Nephron (organoid): ENCODE measurements around the gene USP30.
A peak's percentile ranks its signal among the peaks of the same experiment; 100 is the strongest.

Experiments
- H3K27ac Mint-ChIP-seq, 3 experiments: 2 replicates each; pipeline ENCODE4 v1.8.0; 2020; ENCODE audit warnings: mixed read lengths in 3 of 3, mild to moderate bottlenecking in 2 of 3, moderate library complexity in 1 of 3
- H3K27me3 Mint-ChIP-seq: 2 replicates; pipeline ENCODE4 v1.8.0; 2021; ENCODE audit warnings: low read depth, mild to moderate bottlenecking, moderate library complexity, mixed read lengths
- H3K36me3 Mint-ChIP-seq: 2 replicates; pipeline ENCODE4 v1.8.0; 2020; ENCODE audit warnings: low read depth, mixed read lengths
- H3K4me1 Mint-ChIP-seq: 2 replicates; pipeline ENCODE4 v1.8.0; 2020; ENCODE audit warnings: mixed read lengths
- H3K4me3 Mint-ChIP-seq, 3 experiments: 2 replicates each; pipeline ENCODE4 v1.8.0; 2020; ENCODE audit warnings: mild to moderate bottlenecking in 3 of 3, mixed read lengths in 3 of 3, moderate library complexity in 2 of 3
- H3K9me3 Mint-ChIP-seq: 2 replicates; pipeline ENCODE4 v1.8.0; 2020; ENCODE audit warnings: mixed read lengths
- TF ChIP-seq, protein P1 (sequence below), 3 experiments: fragments of 200-600 bp; sonication (generic); IDR thresholded peaks; one replicate each; pipeline ENCODE4 v1.5.0; 2021; ENCODE audit warnings: antibody characterized with exemption in 3 of 3; ENCODE audit not compliant: unreplicated experiment in 3 of 3

USP30 gene

DNA sequence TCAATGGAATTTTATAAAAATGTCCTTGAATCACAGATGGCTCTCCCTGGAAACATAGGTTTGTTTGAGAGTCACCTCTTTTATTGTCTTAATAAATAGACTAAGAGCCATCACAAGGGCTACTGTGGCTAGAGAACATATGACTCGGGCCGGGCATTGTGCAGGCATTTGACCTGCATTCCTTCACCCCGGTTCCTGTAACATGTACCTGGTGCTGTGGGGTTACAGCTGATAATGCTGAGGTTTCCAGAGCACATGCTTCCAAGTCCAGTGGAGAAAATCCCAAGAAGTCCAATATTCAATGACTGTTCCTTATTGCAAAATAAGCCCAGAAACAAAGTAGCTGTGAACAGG is 63.0 kb downstream of the USP30 start:
- Mint-ChIP-seq H3K4me3 (no peak overlapping the region), H3K27me3 (no peaks in the 10 kb centered on the region), H3K27ac (peak overlapping the region; percentile 78 to 93 (median 92)), H3K36me3 (peaks cover 6% of the 10 kb centered on the region), H3K4me1 (peaks cover 48% of the 10 kb centered on the region), H3K9me3 (no peaks in the 10 kb centered on the region)
- TF ChIP-seq, protein P1, sequence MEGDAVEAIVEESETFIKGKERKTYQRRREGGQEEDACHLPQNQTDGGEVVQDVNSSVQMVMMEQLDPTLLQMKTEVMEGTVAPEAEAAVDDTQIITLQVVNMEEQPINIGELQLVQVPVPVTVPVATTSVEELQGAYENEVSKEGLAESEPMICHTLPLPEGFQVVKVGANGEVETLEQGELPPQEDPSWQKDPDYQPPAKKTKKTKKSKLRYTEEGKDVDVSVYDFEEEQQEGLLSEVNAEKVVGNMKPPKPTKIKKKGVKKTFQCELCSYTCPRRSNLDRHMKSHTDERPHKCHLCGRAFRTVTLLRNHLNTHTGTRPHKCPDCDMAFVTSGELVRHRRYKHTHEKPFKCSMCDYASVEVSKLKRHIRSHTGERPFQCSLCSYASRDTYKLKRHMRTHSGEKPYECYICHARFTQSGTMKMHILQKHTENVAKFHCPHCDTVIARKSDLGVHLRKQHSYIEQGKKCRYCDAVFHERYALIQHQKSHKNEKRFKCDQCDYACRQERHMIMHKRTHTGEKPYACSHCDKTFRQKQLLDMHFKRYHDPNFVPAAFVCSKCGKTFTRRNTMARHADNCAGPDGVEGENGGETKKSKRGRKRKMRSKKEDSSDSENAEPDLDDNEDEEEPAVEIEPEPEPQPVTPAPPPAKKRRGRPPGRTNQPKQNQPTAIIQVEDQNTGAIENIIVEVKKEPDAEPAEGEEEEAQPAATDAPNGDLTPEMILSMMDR (IDR thresholded peaks at IDR 0.05; ENCODE audit: unreplicated experiment in 3 of 3): no peak

DNA sequence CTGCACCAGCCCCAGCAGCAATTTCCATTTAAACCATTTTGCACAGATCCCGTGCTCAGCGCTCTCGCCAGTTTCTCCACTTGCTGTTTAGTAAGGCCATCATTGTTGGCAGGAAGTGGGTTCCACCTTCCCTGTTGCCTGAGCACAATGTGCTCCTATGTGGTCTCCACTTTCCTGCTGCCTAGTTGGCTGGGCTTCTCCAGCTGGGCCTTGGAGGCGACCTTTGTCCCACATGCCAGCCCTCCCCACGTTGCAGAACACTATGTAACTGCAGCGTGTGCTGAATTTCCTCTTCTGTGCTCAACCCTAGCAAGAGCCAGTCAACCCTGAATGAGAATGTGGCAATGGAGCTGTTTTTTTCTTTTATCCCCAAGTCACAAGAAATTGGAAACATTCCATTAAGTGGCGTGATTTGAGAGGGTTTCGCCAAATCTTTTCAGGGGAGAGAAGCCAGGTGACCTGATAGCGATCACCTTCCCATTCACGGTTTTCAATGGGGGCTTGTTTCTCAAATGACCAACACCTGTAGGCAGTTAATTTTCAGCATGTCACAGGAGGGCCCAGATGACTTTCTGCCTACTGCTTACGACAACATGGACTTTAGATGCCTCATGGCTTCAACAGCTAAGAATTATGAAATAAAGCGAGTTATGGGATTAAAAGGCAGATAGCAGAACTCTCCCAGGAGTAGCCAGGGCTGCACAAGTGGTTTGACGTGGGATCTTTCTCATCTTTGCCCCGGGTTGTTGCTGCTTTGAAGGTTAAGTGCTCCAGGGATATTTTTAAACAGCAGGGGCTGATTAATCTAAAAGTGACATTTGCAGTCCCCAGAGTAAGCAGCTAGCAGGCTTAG is 63.6 kb downstream of the USP30 start, which contains the start of gene ACACB:
ACACB (plus strand) TSS at position 830 of the 853 bp plus-strand sequence. CDS start 22,819 bp downstream, outside the sequence.
- H3K4me1 Mint-ChIP-seq: peaks cover 42% of the 10 kb centered on the region
- H3K27me3 Mint-ChIP-seq: no peaks in the 10 kb centered on the region
- peak within 1 kb of the TSS; percentile 78 to 93 (median 92) for H3K27ac Mint-ChIP-seq
- TF ChIP-seq, protein P1 (IDR thresholded peaks at IDR 0.05; ENCODE audit: unreplicated experiment in 3 of 3): no peak
- H3K4me3 Mint-ChIP-seq: peak within 1 kb of the TSS; percentile 45 to 64 (median 59)
- no peaks in the 10 kb centered on the region for H3K36me3 Mint-ChIP-seq
- H3K9me3 Mint-ChIP-seq: no peaks in the 10 kb centered on the region

- Mint-ChIP-seq H3K9me3 (no peaks in the 10 kb centered on the region), H3K4me3 (peak overlapping the region in 2 of 3 experiments; percentile 59 to 64), H3K27ac (peak overlapping the region; percentile 78 to 93 (median 92)), H3K36me3 (no peaks in the 10 kb centered on the region), H3K4me1 (peaks cover 40% of the 10 kb centered on the region), H3K27me3 (no peaks in the 10 kb centered on the region)
- TF ChIP-seq, protein P1 (IDR thresholded peaks at IDR 0.05; ENCODE audit: unreplicated experiment in 3 of 3): no peak
Observed at GRCh38 chr12:109116611-109116949, 64.2 kb downstream of the USP30 start.

GRCh38 chr12:109120095-109120494 is 67.7 kb downstream of the USP30 start:
- Mint-ChIP-seq H3K36me3 (no peaks in the 10 kb centered on the region), H3K27me3 (no peaks in the 10 kb centered on the region), H3K27ac (no peak overlapping the region), H3K9me3 (no peaks in the 10 kb centered on the region), H3K4me1 (peaks cover 17% of the 10 kb centered on the region), H3K4me3 (no peak overlapping the region)
- TF ChIP-seq, protein P1 (IDR thresholded peaks at IDR 0.05; ENCODE audit: unreplicated experiment in 3 of 3): no peak

DNA sequence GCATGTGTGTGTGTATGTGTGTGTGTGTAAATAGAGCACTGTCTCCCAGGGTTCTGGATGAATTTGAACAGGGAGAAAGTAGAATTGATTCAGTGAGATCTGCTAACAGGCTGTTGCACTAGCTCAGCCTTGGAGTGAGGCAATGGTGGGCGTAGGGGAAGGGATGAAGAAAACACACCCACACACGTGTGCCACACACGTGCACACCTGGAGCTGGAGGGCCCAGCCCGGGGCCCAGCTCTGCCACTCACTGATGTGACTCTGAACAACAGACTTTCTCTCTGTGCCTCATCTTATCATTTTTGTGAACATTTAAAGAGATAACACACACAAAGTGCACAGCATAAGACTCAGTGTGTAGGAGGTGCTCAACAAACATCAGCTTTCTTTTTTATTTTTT is 68.2 kb downstream of the USP30 start:
- H3K4me3 Mint-ChIP-seq: no peak overlapping the region

More for the DNA sequence above, 68.2 kb downstream of the USP30 start:
- TF ChIP-seq, protein P1 (IDR thresholded peaks at IDR 0.05; ENCODE audit: unreplicated experiment in 3 of 3): no peak
- peaks cover 13% of the 10 kb centered on the region for H3K4me1 Mint-ChIP-seq
- H3K27me3 Mint-ChIP-seq: no peaks in the 10 kb centered on the region
- no peaks in the 10 kb centered on the region for H3K36me3 Mint-ChIP-seq
- no peak overlapping the region for H3K27ac Mint-ChIP-seq
- no peaks in the 10 kb centered on the region for H3K9me3 Mint-ChIP-seq
